Measurements from ENCODE around the gene PIGT.
"Not testable (repeated sequence)": the region's sequence is repeated elsewhere in the genome, so short reads cannot be mapped to it uniquely, and the experiment has no call there.

PIGT gene

DNA sequence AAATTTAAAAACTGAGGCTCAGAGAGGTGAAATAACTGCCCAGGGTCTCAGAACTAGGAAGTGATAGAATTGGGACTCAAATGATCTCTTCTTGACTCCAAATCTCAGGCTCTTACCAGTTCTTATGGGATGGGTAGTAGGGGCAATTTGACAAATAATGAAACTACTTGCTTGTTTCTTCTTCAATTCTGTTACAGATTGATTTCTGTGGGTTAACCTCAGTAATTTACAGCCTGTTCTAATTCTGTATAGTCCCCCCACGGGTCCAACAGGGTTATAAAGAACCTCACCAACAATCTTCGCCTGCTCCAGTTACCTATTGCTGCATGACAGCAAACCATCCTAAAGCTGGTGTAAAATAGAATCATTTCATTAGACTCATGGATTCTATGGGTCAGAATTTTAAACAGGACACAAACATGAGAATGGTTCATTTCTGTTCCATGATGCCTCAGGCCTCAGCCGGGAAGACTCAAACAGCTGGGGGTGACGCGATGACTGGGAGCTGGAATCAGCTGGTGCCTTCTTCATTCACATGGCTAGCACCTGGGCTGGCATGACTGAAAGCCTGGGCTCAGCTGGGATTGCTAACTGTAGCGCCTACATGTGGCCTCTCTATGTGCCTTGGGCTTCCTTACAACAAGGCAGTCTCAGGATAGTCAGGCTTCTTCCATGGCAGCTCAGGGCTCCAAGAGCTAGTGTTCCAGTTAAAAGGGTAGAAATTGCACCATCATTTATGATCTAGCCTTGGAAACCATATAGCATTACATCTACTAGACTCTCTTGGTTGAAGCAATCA is 47.0 kb downstream of the PIGT start:
- no peak for DNase-seq (ENCODE audit: low read depth in 2 of 3, low spot score in 2 of 3)

DNA sequence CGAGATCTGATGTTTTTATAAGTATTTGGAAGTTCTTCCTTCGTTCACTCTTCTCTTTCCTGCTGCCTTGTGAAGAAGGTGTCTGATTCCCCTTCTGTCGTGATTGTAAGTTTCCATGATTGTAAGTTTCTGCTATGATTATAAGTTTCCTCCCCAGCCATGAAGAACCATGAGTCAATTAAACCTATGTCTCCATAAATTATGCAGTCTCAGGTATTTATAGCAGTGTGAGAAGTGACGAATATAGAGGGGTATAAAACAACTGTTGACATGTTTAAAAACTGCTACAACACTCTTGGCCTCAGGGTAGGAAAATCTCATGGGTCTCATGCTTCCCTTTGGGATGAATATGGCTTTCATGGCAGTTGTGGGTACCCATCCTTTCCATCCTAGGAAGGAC is 47.8 kb downstream of the PIGT start:
- no peak for DNase-seq (ENCODE audit: low read depth in 2 of 3, low spot score in 2 of 3)

DNA sequence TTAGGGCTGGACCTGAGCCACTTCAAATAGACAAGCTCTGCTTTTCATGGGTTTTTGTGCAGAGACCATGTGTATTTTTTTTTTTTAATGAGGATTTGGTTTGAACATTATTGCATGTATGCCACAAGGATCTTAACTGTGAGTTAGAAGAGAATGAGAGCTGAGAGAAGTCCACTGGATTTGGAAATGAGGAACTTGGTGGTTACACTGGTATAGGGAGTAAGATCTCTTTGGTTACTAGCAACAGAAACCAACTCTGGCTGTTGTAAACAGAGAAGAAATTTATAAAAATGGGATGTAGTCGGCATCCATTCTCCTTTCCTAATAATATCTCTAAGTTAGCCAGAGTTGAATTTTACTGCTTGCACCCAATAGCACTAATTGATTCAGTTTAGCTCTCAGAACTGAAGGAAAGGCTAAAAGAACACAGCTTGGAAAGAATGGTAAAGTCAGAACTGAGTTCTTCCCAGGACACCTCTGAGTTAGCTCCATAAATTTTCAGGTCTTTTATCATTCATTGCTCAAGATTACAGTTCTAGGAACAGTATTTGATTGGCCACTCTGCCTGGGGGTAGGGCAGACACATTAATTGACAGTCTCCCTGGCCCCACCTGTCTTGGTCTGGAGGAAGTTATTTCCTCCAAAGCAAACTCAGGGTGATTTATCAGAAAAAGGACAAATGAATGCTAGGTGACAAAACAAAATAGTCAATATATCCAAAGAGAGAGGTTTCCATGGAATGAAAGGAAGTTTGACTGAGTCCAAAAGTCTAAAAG is 49.7 kb downstream of the PIGT start:
- DNase-seq (ENCODE audit: low read depth in 2 of 3, low spot score in 2 of 3): no peak

DNA sequence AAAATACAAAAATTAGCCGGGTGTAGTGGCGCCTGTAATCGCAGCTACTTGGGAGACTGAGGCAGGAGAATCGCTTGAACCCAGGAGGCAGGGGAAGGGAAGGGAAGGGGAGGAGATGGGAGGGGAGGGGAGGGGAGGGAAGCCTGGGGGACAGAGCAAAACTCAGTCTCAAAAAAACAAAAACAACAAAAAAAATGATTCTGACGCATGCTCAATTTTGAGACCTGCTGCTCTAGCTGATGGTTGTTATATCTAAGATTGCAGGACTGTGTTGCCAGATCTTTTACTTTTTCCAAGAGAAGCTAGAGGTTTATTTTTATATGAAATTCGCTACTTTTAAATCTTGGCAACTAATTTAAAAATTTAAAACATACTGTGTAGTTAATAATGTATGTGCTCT is 51.2 kb downstream of the PIGT start:
- DNase-seq (ENCODE audit: low read depth in 2 of 3, low spot score in 2 of 3): no peak

DNA sequence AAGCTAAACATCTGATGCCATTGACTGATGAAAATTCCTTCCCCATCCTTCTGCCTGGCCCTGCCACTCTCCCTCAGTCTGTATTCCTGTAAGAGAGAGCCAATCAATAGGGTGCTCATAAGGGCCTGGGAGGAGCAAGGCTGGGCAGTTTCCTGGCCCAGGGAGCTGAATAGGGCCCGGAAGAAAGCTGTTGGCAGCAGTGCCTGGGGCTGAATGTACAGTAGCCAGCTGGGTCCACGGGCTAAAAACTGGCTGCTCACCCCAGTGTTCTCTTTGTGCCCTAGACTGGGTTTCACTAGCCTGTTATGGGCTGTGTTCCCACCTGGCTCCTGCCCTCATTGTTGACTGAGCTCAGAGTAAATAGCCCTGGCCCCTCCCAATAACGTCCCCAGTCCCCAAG is 51.9 kb downstream of the PIGT start:
- no peak for DNase-seq (ENCODE audit: low read depth in 2 of 3, low spot score in 2 of 3)

DNA sequence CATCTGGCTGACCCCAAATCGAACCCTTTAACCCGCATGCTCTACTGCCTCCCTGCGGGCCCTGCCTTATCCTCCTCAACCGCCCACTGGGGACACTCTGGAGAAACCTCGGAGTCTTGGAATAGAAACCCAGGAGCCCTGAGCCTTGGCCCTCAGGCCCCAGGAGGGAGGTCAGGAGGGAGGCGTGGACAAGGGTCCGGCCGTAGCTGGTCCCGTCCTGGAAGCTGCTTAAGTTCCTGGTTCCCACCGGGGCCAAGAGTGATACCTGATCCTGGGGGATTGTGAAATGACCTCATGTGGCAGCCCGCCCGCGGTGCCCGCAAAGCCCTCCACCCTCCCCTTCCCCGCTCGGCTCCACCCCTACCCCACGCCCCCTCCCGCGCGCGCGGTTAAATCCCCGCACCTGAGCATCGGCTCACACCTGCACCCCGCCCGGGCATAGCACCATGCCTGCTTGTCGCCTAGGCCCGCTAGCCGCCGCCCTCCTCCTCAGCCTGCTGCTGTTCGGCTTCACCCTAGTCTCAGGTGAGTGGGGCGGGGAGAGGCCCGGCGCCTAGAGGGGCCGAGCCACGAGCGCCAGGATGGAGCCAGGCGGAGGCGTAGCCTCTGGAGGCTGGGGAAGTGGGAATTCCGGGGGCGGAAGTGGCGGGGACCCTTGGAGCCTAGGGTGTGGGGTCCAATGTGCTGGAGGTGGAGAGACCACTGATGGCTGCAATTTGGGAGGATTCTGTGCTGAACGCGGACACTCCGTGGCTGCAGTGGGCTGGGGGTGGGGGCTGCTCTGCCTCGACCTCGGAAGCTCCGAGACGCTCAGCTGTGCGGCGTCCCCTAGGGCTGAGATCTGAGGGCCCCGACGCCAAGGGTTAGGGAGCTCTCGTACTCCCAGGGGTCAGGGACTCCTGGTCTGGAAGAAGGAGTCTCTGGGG is 53.7 kb downstream of the PIGT start, which contains the start of gene WFDC2:
Gene WFDC2, plus strand, starts transcription at position 418 of the 926 bp plus-strand sequence. Its CDS starts 29 bp downstream, at position 447.
- DNase-seq (ENCODE audit: low read depth in 2 of 3, low spot score in 2 of 3): no peak

DNA sequence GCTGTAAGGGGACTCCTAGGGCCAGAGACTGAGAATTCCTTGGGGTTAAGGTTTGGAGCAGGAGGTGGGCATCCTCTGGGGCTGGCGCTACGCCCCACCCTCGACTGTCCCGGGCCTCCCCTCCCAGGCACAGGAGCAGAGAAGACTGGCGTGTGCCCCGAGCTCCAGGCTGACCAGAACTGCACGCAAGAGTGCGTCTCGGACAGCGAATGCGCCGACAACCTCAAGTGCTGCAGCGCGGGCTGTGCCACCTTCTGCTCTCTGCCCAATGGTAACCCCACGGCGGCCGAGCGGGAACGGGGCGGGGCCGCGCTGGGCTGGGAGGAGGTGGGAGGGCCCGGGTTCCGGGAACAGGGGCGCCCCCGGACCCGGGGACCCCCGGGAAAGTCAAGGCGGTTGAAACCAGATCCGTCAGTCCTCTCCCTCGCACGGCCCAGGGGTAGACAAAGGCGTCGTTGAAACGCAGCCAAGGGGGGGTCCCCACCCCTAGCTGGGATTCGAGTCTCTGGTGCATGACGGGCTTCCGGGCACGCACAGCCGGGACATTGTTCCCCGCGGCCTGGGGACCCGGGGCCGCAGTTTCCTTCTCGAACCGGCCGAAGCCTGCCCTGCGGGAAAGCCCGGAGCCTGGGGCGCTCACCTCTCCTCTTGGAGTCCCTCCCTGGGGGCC is 54.5 kb downstream of the PIGT start:
- DNase-seq (ENCODE audit: low read depth in 2 of 3, low spot score in 2 of 3): peak in 1 of 3 experiments; percentile 30

DNA sequence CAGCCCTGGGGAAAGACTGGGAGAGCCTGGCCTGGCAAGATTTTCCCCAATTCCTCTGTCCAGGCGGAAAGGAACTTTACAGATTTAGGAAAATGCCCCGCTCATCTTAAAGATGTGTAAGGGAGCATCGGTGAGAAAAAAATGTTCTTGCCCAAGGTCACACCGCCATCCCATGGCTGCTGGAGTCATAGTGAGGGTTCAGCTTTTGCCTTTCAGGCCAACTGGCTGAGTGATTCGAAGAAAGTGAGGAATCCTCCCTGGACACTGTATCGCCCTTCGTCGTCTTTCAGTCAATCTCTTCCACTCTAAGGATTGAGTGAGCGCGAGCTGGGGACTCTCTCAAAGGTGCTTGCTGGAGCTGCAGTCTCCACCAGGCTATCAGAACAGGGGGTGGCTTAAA is 55.0 kb downstream of the PIGT start:
- DNase-seq (ENCODE audit: low read depth in 2 of 3, low spot score in 2 of 3): no peak

DNA sequence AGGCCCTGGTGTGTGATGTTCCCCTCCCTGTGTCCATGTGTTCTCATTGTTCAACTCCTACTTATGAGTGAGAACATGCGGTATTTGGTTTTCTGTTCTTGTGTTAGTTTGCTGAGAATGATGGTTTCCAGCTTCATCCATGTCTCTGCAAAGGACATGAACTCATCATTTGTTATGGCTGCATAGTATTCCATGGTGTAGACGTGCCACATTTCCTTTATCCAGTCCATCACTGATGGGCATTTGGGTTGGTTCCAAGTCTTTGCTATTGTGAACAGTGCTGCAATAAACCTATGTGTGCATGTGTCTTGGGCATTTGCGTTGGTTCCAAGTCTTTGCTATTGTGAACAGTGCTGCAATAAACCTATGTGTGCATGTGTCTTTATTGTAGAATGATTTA is 56.3 kb downstream of the PIGT start:
- not testable (repeated sequence) for DNase-seq (ENCODE audit: low read depth in 2 of 3, low spot score in 2 of 3)
